ENCODE results near the gene TPMT.

DNA sequence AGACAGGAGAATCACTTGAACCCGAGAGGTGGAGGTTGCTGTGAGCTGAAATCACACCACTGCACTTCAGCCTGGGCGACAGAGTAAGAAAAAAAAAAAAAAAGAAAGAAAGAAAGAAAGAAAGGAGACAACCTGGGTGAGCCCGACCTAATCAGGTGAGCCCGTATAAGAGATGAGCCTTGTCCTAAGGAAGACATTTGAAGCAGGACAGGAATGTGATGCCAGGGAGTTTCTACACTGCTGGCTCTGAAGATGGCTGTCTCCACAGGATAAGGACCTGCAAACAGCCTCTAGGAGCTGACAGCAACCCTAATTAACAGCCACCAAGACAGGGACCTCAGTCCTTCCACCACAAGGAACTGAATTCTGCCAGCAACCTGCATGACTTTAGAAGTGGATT, 74.3 kb downstream of the TPMT start:
- TF ChIP-seq, protein P1, sequence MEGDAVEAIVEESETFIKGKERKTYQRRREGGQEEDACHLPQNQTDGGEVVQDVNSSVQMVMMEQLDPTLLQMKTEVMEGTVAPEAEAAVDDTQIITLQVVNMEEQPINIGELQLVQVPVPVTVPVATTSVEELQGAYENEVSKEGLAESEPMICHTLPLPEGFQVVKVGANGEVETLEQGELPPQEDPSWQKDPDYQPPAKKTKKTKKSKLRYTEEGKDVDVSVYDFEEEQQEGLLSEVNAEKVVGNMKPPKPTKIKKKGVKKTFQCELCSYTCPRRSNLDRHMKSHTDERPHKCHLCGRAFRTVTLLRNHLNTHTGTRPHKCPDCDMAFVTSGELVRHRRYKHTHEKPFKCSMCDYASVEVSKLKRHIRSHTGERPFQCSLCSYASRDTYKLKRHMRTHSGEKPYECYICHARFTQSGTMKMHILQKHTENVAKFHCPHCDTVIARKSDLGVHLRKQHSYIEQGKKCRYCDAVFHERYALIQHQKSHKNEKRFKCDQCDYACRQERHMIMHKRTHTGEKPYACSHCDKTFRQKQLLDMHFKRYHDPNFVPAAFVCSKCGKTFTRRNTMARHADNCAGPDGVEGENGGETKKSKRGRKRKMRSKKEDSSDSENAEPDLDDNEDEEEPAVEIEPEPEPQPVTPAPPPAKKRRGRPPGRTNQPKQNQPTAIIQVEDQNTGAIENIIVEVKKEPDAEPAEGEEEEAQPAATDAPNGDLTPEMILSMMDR (IDR thresholded peaks at IDR 0.05), result no peak
- TF ChIP-seq, protein P2, sequence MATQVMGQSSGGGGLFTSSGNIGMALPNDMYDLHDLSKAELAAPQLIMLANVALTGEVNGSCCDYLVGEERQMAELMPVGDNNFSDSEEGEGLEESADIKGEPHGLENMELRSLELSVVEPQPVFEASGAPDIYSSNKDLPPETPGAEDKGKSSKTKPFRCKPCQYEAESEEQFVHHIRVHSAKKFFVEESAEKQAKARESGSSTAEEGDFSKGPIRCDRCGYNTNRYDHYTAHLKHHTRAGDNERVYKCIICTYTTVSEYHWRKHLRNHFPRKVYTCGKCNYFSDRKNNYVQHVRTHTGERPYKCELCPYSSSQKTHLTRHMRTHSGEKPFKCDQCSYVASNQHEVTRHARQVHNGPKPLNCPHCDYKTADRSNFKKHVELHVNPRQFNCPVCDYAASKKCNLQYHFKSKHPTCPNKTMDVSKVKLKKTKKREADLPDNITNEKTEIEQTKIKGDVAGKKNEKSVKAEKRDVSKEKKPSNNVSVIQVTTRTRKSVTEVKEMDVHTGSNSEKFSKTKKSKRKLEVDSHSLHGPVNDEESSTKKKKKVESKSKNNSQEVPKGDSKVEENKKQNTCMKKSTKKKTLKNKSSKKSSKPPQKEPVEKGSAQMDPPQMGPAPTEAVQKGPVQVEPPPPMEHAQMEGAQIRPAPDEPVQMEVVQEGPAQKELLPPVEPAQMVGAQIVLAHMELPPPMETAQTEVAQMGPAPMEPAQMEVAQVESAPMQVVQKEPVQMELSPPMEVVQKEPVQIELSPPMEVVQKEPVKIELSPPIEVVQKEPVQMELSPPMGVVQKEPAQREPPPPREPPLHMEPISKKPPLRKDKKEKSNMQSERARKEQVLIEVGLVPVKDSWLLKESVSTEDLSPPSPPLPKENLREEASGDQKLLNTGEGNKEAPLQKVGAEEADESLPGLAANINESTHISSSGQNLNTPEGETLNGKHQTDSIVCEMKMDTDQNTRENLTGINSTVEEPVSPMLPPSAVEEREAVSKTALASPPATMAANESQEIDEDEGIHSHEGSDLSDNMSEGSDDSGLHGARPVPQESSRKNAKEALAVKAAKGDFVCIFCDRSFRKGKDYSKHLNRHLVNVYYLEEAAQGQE (IDR thresholded peaks at IDR 0.05; ENCODE audit: insufficient read depth in 1 of 2, low read depth in 2 of 2, low read length in 1 of 2), result no peak
- TF ChIP-seq POLR2AphosphoS5 (IDR thresholded peaks at IDR 0.05; ENCODE audit: low read depth, low read length), result no peak

Measured in Panc1 (cell line).